Heart left ventricle (tissue), 13 donors: ENCODE data around the gene TMEM258.

Experiments
- POLR2A ChIP-seq, 2 donors: fragments of 450-650 bp; IDR thresholded peaks; one replicate each; pipeline ENCODE4 v1.6.1; 2017; ENCODE audit warnings: antibody characterized with exemption in 2 of 2, mild to moderate bottlenecking in 2 of 2, moderate library complexity in 2 of 2
- TF ChIP-seq, protein P1 (sequence below), 12 donors: fragments of 200-600 bp; sonication (generic) in 4 of 12; IDR thresholded peaks; one replicate each; pipeline versions ENCODE4 v1.5.0 to v1.8.0; 2018 to 2022; ENCODE audit warnings: antibody characterized with exemption in 12 of 12, mild to moderate bottlenecking in 5 of 12
- donor health status: ischemic (EF 13 %, LVEDD 7.1; RV severe dilation, severe dysfunction).
- donor health status: DM: no; HTN: yes; CAD: no.
- donor health status: DM: no; HTN: no; CAD: no.
- donor health status: ischemic (EF 25% LVEDD 6.9; RV normal size, moderate dysfunction).
- donor health status: ischemic (EF 25% LVEDD 5.7; RV mildly dilated, moderate dysfunction).
- donor health status: ischemic (EF 35%, LVEDD 5.7; RV mildly dilated, moderate dysfunction).
- donor health status: nonischemic (EF 11% LVEDD 7.7; RV severe dilation, severe dysfunction).
- donor health status: DM: yes; HTN: yes; CAD: no.
- donor health status: PGD.
- donor health status: ischemic (EF 29% LVEDD 5.4; RV normal size, mild dysfunction).
- donor health status: nonischemic (EF 23%, LVEDD 6.1; RV moderate dilation, normal function).

DNA sequence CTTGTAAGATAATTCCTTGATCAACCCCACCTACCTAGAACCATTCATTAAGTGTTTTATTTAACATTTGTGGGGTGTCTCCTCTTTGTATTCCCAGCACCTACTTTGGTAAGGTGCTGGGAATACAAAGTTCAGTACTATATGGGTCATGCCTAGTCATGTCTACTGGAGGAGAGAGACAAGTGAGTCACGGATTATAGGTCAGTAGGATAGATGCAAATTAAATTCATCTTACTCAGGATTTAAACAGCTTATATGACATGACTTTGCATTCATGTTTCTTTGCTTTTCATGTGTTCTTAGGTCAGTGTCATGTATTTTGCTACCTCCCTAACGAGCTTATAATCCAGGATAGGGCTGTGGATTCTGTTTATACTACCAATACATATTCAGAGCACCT, 27.8 kb upstream of the TMEM258 start:
- TF ChIP-seq, protein P1, sequence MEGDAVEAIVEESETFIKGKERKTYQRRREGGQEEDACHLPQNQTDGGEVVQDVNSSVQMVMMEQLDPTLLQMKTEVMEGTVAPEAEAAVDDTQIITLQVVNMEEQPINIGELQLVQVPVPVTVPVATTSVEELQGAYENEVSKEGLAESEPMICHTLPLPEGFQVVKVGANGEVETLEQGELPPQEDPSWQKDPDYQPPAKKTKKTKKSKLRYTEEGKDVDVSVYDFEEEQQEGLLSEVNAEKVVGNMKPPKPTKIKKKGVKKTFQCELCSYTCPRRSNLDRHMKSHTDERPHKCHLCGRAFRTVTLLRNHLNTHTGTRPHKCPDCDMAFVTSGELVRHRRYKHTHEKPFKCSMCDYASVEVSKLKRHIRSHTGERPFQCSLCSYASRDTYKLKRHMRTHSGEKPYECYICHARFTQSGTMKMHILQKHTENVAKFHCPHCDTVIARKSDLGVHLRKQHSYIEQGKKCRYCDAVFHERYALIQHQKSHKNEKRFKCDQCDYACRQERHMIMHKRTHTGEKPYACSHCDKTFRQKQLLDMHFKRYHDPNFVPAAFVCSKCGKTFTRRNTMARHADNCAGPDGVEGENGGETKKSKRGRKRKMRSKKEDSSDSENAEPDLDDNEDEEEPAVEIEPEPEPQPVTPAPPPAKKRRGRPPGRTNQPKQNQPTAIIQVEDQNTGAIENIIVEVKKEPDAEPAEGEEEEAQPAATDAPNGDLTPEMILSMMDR (IDR thresholded peaks at IDR 0.05) = no peak
- TF ChIP-seq POLR2A (IDR thresholded peaks at IDR 0.05) = no peak
